Uterus (tissue), 4 donors: ENCODE data around the gene TCTN2. TPM values are rescaled to one million over a fixed set of nuclear protein-coding genes. Genes with fewer than 3 reads are reported as not detected.

Source experiments
- DNase-seq, 2 donors: peaks; one replicate each; pipeline ENCODE4 v3.0.0-alpha.2; 2019 to 2020
- H3K27ac ChIP-seq, 2 donors: fragments of 200-600 bp; sonication (generic); 1 replicate in 1 of 2; 2 replicates in 1 of 2; pipeline ENCODE4 v1.5.1; 2016 to 2018
- H3K27me3 ChIP-seq, 2 donors: fragments of 200-600 bp; sonication (generic); one replicate each; pipeline ENCODE4 v1.5.1; 2018 to 2019; ENCODE audit warnings: control low read depth in 1 of 2
- H3K36me3 ChIP-seq, 2 donors: fragments of 200-600 bp; sonication (generic); one replicate each; pipeline ENCODE4 v1.5.1; 2019; ENCODE audit warnings: control low read depth in 1 of 2
- H3K4me1 ChIP-seq, 2 donors: fragments of 200-600 bp; sonication (generic); one replicate each; pipeline ENCODE4 v1.5.1; 2018 to 2019; ENCODE audit warnings: control low read depth in 1 of 2
- H3K4me3 ChIP-seq, 2 donors: fragments of 200-600 bp; sonication (generic); 1 replicate in 1 of 2; 2 replicates in 1 of 2; pipeline ENCODE4 v1.5.1; 2018 to 2019; ENCODE audit warnings: mild to moderate bottlenecking in 1 of 2
- H3K9me3 ChIP-seq, 2 donors: fragments of 200-600 bp; sonication (generic); one replicate each; pipeline ENCODE4 v1.5.1; 2019; ENCODE audit warnings: control low read depth in 1 of 2
- CTCF ChIP-seq, 4 experiments: fragments of 200-600 bp in 2 of 4; fragments of 450-650 bp in 2 of 4; sonication (generic) in 2 of 4; IDR thresholded peaks; one replicate each; pipeline ENCODE4 v1.5.1; 2016 to 2019; ENCODE audit warnings: antibody characterized with exemption in 4 of 4, mild to moderate bottlenecking in 2 of 4, moderate library complexity in 1 of 4
- POLR2A ChIP-seq, 2 donors: fragments of 450-650 bp; IDR thresholded peaks; one replicate each; pipeline ENCODE4 v1.6.1; 2016; ENCODE audit warnings: antibody characterized with exemption in 2 of 2, mild to moderate bottlenecking in 1 of 2, moderate library complexity in 1 of 2
- intact Hi-C: fragments of 100-400 bp; cut with DNase I; formaldehyde crosslinking; loops from one replicate; pipeline ENCODE4 v1.15.1; 2023; ENCODE audit warnings: low total_unique reads
- total RNA-seq, 4 donors: library from RNA; depleted of rRNA in 3 of 4; stranded (reverse); fragments of >200 nt in 3 of 4; gene quantifications; one replicate each; pipeline versions ENCODE4 v1.1.0 to v1.2.4, GENCODE V29; 2014 to 2023
- donor health status: DM: yes; HTN: yes; CAD: no.

Gene TCTN2
- total RNA-seq, 4 donors from 2014 or later, result 3.8 to 334 (median 23.9) TPM

- no peak for TF ChIP-seq POLR2A (IDR thresholded peaks at IDR 0.05)
- no peak for TF ChIP-seq CTCF (IDR thresholded peaks at IDR 0.05)
- no peaks in the 10 kb centered on the region for H3K27me3 ChIP-seq
- no peaks in the 10 kb centered on the region for H3K4me1 ChIP-seq
- intact Hi-C loops, result no loop called here
- H3K27ac ChIP-seq, result no peak overlapping the region
- H3K9me3 ChIP-seq, result no peaks in the 10 kb centered on the region
- H3K36me3 ChIP-seq, result no peaks in the 10 kb centered on the region
- H3K4me3 ChIP-seq, result no peak overlapping the region
- no peak for DNase-seq
Observed at GRCh38 chr12:123705935-123706334, 35.0 kb downstream of the TCTN2 start.

- Histone ChIP-seq H3K9me3 (no peaks in the 10 kb centered on the region), H3K4me3 (no peak overlapping the region), H3K27ac (no peak overlapping the region), H3K4me1 (no peaks in the 10 kb centered on the region), H3K36me3 (no peaks in the 10 kb centered on the region), H3K27me3 (no peaks in the 10 kb centered on the region)
- intact Hi-C loops, result no loop called here
- TF ChIP-seq POLR2A (IDR thresholded peaks at IDR 0.05), result no peak
- no peak for DNase-seq
Observed at GRCh38 chr12:123707466-123707865, 36.6 kb downstream of the TCTN2 start.

- intact Hi-C loops, result no loop called here
- Histone ChIP-seq H3K4me1 (no peaks in the 10 kb centered on the region), H3K36me3 (no peaks in the 10 kb centered on the region), H3K27me3 (no peaks in the 10 kb centered on the region), H3K27ac (peak overlapping the region; percentile 28 to 75), H3K9me3 (no peaks in the 10 kb centered on the region), H3K4me3 (peak overlapping the region; percentile 80 to 100)
- no peak for DNase-seq
- TF ChIP-seq POLR2A (IDR thresholded peaks at IDR 0.05), result no peak
- no peak for TF ChIP-seq CTCF (IDR thresholded peaks at IDR 0.05)
Observed at GRCh38 chr12:123712780-123713319, 41.9 kb downstream of the TCTN2 start.

- TF ChIP-seq CTCF (IDR thresholded peaks at IDR 0.05) (no peak), POLR2A (IDR thresholded peaks at IDR 0.05) (no peak)
- no peaks in the 10 kb centered on the region for H3K27me3 ChIP-seq
- no peaks in the 10 kb centered on the region for H3K36me3 ChIP-seq
- no peaks in the 10 kb centered on the region for H3K4me1 ChIP-seq
- H3K4me3 ChIP-seq, result peak overlapping the region in 1 of 2 donors; percentile 100
- H3K9me3 ChIP-seq, result no peaks in the 10 kb centered on the region
- intact Hi-C loops, result no loop called here
- peak overlapping the region in 1 of 2 donors; percentile 28 for H3K27ac ChIP-seq
- no peak for DNase-seq
Observed at GRCh38 chr12:123713398-123713797, 42.5 kb downstream of the TCTN2 start.

GRCh38 chr12:123713823-123714585, 43.1 kb downstream of the TCTN2 start:
- no peak overlapping the region for H3K27ac ChIP-seq
- no peaks in the 10 kb centered on the region for H3K27me3 ChIP-seq
- no peaks in the 10 kb centered on the region for H3K9me3 ChIP-seq
- no peaks in the 10 kb centered on the region for H3K4me1 ChIP-seq
- TF ChIP-seq CTCF (IDR thresholded peaks at IDR 0.05) (no peak), POLR2A (IDR thresholded peaks at IDR 0.05) (no peak)
- intact Hi-C loops, result no loop called here
- no peak for DNase-seq
- no peaks in the 10 kb centered on the region for H3K36me3 ChIP-seq
- no peak overlapping the region for H3K4me3 ChIP-seq
